PC-9 (cell line): ENCODE measurements around the gene SLC35E2B.
"Not testable (repeated sequence)": the region's sequence is repeated elsewhere in the genome, so short reads cannot be mapped to it uniquely, and the experiment has no call there.

Experiments used
- EZH2 ChIP-seq: fragments of 200-600 bp; sonication (generic); IDR thresholded peaks from 2 replicates; pipeline ENCODE4 v1.8.0; 2017; ENCODE audit warnings: antibody characterized with exemption, low read depth
- TF ChIP-seq, protein P1 (sequence below): fragments of 200-600 bp; sonication (generic); conservative IDR thresholded peaks from 2 replicates; pipeline ENCODE4 v1.6.1; 2017; ENCODE audit warnings: mixed run types, antibody characterized with exemption, mild to moderate bottlenecking, moderate library complexity

DNA sequence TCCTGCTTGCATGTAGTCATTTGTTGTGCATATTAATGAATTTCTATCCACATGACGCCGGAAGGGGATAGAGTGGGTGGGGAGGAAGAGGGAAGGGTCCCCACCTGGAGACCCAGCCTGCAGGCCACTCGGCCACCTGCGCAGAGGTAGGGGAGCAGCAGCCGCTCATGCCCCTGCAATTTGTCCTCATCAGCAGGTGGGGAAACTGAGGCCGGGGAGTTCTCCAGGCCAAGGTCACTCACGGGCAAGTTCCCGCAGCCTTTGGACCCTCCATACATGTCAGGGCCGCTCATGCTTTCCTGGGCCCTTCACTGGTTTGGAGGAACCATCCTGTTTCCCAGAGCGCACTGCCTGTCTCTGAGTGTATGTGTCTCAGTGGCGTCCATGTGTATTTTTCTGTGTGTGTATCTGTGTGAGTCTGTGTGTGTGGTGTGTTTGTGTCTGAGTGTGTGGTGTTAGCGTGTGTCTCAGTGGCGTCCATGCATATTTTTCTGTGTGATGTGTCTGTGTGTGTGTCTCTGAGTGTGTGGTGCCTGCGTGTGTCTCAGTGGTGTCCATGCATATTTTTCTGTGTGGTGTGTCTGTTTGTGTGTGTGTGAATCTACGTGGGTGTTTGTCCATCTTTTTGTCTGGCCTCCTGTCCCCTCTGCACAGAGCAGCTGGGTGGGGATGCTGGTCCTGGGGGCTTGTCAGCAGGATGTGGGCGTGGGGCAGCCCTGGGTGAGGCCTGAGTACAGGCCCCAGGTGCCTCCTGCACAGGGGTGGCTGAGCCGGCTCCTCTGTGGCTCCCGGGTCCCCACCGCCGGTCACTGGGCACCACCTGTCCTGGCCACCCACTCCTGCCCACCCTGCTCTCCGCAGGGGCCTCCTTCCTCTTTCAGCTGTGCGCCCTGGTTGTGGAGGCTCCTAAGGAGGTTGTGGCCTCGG is 4.1 kb upstream of the SLC35E2B start:
- TF ChIP-seq, protein P1, sequence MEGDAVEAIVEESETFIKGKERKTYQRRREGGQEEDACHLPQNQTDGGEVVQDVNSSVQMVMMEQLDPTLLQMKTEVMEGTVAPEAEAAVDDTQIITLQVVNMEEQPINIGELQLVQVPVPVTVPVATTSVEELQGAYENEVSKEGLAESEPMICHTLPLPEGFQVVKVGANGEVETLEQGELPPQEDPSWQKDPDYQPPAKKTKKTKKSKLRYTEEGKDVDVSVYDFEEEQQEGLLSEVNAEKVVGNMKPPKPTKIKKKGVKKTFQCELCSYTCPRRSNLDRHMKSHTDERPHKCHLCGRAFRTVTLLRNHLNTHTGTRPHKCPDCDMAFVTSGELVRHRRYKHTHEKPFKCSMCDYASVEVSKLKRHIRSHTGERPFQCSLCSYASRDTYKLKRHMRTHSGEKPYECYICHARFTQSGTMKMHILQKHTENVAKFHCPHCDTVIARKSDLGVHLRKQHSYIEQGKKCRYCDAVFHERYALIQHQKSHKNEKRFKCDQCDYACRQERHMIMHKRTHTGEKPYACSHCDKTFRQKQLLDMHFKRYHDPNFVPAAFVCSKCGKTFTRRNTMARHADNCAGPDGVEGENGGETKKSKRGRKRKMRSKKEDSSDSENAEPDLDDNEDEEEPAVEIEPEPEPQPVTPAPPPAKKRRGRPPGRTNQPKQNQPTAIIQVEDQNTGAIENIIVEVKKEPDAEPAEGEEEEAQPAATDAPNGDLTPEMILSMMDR: not testable (repeated sequence)
- TF ChIP-seq EZH2: not testable (repeated sequence)
